ENCODE data around the gene TP53TG3B.
"Not testable (repeated sequence)": the region's sequence is repeated elsewhere in the genome, so short reads cannot be mapped to it uniquely, and the experiment has no call there.

Gene TP53TG3B

GRCh38 chr16:33360541-33360940 lies at the start of gene TP53TG3B:
Gene TP53TG3B (plus strand): TSS chr16:33360841. CDS start chr16:33360909, 68 bp downstream.
- DNase-seq (ENCODE audit: low spot score) = not testable (repeated sequence)

- not testable (repeated sequence) for DNase-seq (ENCODE audit: low spot score)
Measured at GRCh38 chr16:33336226-33337012, 24.2 kb upstream of the TP53TG3B start.

GRCh38 chr16:33337627-33338542 lies 22.8 kb upstream of the TP53TG3B start:
- not testable (repeated sequence) for DNase-seq (ENCODE audit: low spot score)

- not testable (repeated sequence) for DNase-seq (ENCODE audit: low spot score)
Measured at GRCh38 chr16:33338543-33338951, 22.1 kb upstream of the TP53TG3B start.

GRCh38 chr16:33339093-33340061 lies 21.3 kb upstream of the TP53TG3B start:
- DNase-seq (ENCODE audit: low spot score) = not testable (repeated sequence)

Measured in hepatic stellate cell (primary cell).